HepG2 (cell line): Measurements from ENCODE around the gene MFN2.

Experiments
- ATF4 ChIP-seq, 2 experiments: fragments of 450-650 bp in 1 of 2; sonication (generic) in 1 of 2; formaldehyde crosslinking; IDR thresholded peaks; 2 replicates each; pipeline versions ENCODE4 v1.5.0 to v1.8.0; 2020 to 2022; ENCODE audit warnings: mild to moderate bottlenecking in 1 of 2, missing genetic modification reagents in 1 of 2
- CTCF ChIP-seq: sonication (generic); formaldehyde crosslinking; IDR thresholded peaks from 2 replicates; pipeline ENCODE4 v1.5.0; 2020; ENCODE audit warnings: mild to moderate bottlenecking, missing genetic modification reagents, moderate library complexity
- FOXP4 ChIP-seq: sonication (generic); formaldehyde crosslinking; IDR thresholded peaks from 2 replicates; pipeline ENCODE4 v1.4.0; 2020; ENCODE audit warnings: missing genetic modification reagents
- KDM4B ChIP-seq: sonication (generic); formaldehyde crosslinking; IDR thresholded peaks from 2 replicates; pipeline ENCODE4 v1.4.0; 2020; ENCODE audit warnings: missing genetic modification reagents
- MTA3 ChIP-seq: sonication (generic); formaldehyde crosslinking; IDR thresholded peaks from 2 replicates; pipeline ENCODE4 v1.4.0; 2020; ENCODE audit warnings: missing genetic modification reagents
- POLR2AphosphoS5 ChIP-seq: IDR thresholded peaks from 2 replicates; pipeline ENCODE4 v1.6.1; 2012; ENCODE audit warnings: low read depth, low read length
- ZBTB43 ChIP-seq: sonication (generic); formaldehyde crosslinking; conservative IDR thresholded peaks from 2 replicates; pipeline ENCODE4 v1.4.0; 2020; ENCODE audit warnings: missing genetic modification reagents

- TF ChIP-seq ZBTB43 (CRISPR knock-in tag) = no peak
- no peak for TF ChIP-seq FOXP4 (CRISPR knock-in tag)
- TF ChIP-seq ATF4 (CRISPR knock-in tag; IDR thresholded peaks at IDR 0.05) = no peak
- TF ChIP-seq CTCF (CRISPR knock-in tag) = no peak
- TF ChIP-seq MTA3 (CRISPR knock-in tag) = no peak
- TF ChIP-seq POLR2AphosphoS5 = no peak
- TF ChIP-seq KDM4B = no peak
Measured at GRCh38 chr1:11951901-11952300, 28.3 kb upstream of the MFN2 start.
